Mucosa of rectum (tissue), 2 donors: ENCODE data around the gene NDC1.

ENCODE experiments used
- H3K27ac ChIP-seq, 2 donors: one replicate each; pipeline ENCODE4 v1.7.0; 2013; ENCODE audit warnings: inconsistent platforms in 2 of 2, low read depth in 2 of 2, low read length in 2 of 2
- H3K27me3 ChIP-seq, 2 donors: one replicate each; pipeline ENCODE4 v1.7.0; 2013; ENCODE audit warnings: low read length in 2 of 2; ENCODE audit not compliant: control insufficient read depth in 2 of 2, insufficient read depth in 2 of 2
- H3K36me3 ChIP-seq, 2 donors: one replicate each; pipeline ENCODE4 v1.7.0; 2013; ENCODE audit warnings: low read length in 2 of 2; ENCODE audit not compliant: control insufficient read depth in 2 of 2, insufficient read depth in 2 of 2
- H3K4me1 ChIP-seq, 2 donors: one replicate each; pipeline ENCODE4 v1.7.0; 2013; ENCODE audit warnings: low read length in 2 of 2, mild to moderate bottlenecking in 1 of 2; ENCODE audit not compliant: control insufficient read depth in 2 of 2, insufficient read depth in 2 of 2
- H3K4me3 ChIP-seq, 2 donors: one replicate each; pipeline ENCODE4 v1.7.0; 2013; ENCODE audit warnings: low read length in 2 of 2
- H3K9ac ChIP-seq, 2 donors: one replicate each; pipeline ENCODE4 v1.7.0; 2013; ENCODE audit warnings: low read length in 2 of 2, low read depth in 1 of 2, mild to moderate bottlenecking in 1 of 2
- H3K9me3 ChIP-seq, 2 donors: one replicate each; pipeline ENCODE4 v1.7.0; 2013; ENCODE audit warnings: low read length in 2 of 2; ENCODE audit not compliant: control insufficient read depth in 2 of 2
- donor health status: healthy.
- donor health status: Normal muscosa, but diverticular disease.

Gene NDC1

GRCh38 chr1:53728702-53729455, 109.2 kb downstream of the NDC1 start:
- Histone ChIP-seq H3K9ac (no peak overlapping the region), H3K4me3 (no peak overlapping the region), H3K36me3 (no peaks in the 10 kb centered on the region), H3K27me3 (peaks cover 0 to 9% of the 10 kb centered on the region in 2 donors), H3K9me3 (no peaks in the 10 kb centered on the region), H3K4me1 (no peaks in the 10 kb centered on the region), H3K27ac (no peak overlapping the region)

GRCh38 chr1:53728196-53728595, 109.9 kb downstream of the NDC1 start:
- H3K4me3 ChIP-seq, result no peak overlapping the region

GRCh38 chr1:53727461-53728092, 110.5 kb downstream of the NDC1 start:
- Histone ChIP-seq H3K9ac (no peak overlapping the region), H3K4me1 (no peaks in the 10 kb centered on the region), H3K4me3 (no peak overlapping the region), H3K9me3 (no peaks in the 10 kb centered on the region), H3K27me3 (peaks cover 0 to 3% of the 10 kb centered on the region in 2 donors), H3K27ac (no peak overlapping the region), H3K36me3 (no peaks in the 10 kb centered on the region)

More at GRCh38 chr1:53728196-53728595, 109.9 kb downstream of the NDC1 start:
- H3K9ac ChIP-seq, result no peak overlapping the region
- no peaks in the 10 kb centered on the region for H3K36me3 ChIP-seq
- H3K27ac ChIP-seq, result no peak overlapping the region
- H3K27me3 ChIP-seq, result peaks cover 0 to 6% of the 10 kb centered on the region in 2 donors
- no peaks in the 10 kb centered on the region for H3K9me3 ChIP-seq
- no peaks in the 10 kb centered on the region for H3K4me1 ChIP-seq

GRCh38 chr1:53726009-53726600, 112.0 kb downstream of the NDC1 start:
- no peak overlapping the region for H3K4me3 ChIP-seq
- no peaks in the 10 kb centered on the region for H3K4me1 ChIP-seq
- H3K9me3 ChIP-seq, result no peaks in the 10 kb centered on the region
- peaks cover 0 to 3% of the 10 kb centered on the region in 2 donors for H3K27me3 ChIP-seq
- H3K27ac ChIP-seq, result no peak overlapping the region
- H3K36me3 ChIP-seq, result no peaks in the 10 kb centered on the region
- no peak overlapping the region for H3K9ac ChIP-seq

GRCh38 chr1:53725238-53725689, 112.8 kb downstream of the NDC1 start:
- H3K9me3 ChIP-seq, result no peaks in the 10 kb centered on the region
- no peaks in the 10 kb centered on the region for H3K36me3 ChIP-seq
- H3K27me3 ChIP-seq, result no peaks in the 10 kb centered on the region
- no peak overlapping the region for H3K4me3 ChIP-seq
- H3K27ac ChIP-seq, result no peak overlapping the region
- H3K9ac ChIP-seq, result no peak overlapping the region
- no peaks in the 10 kb centered on the region for H3K4me1 ChIP-seq

GRCh38 chr1:53722025-53722424, 116.1 kb downstream of the NDC1 start:
- Histone ChIP-seq H3K4me3 (no peak overlapping the region), H3K9ac (no peak overlapping the region), H3K27me3 (no peaks in the 10 kb centered on the region), H3K4me1 (no peaks in the 10 kb centered on the region), H3K27ac (no peak overlapping the region), H3K36me3 (no peaks in the 10 kb centered on the region), H3K9me3 (no peaks in the 10 kb centered on the region)

GRCh38 chr1:53721088-53721487, 117.0 kb downstream of the NDC1 start:
- no peaks in the 10 kb centered on the region for H3K9me3 ChIP-seq
- no peak overlapping the region for H3K9ac ChIP-seq
- H3K4me3 ChIP-seq, result no peak overlapping the region
- no peaks in the 10 kb centered on the region for H3K36me3 ChIP-seq
- no peaks in the 10 kb centered on the region for H3K27me3 ChIP-seq
- H3K27ac ChIP-seq, result no peak overlapping the region
- no peaks in the 10 kb centered on the region for H3K4me1 ChIP-seq

GRCh38 chr1:53719469-53719868, 118.6 kb downstream of the NDC1 start:
- Histone ChIP-seq H3K4me3 (no peak overlapping the region), H3K9ac (no peak overlapping the region), H3K9me3 (no peaks in the 10 kb centered on the region), H3K27ac (no peak overlapping the region), H3K36me3 (no peaks in the 10 kb centered on the region), H3K4me1 (no peaks in the 10 kb centered on the region), H3K27me3 (no peaks in the 10 kb centered on the region)

GRCh38 chr1:53718443-53718842, 119.7 kb downstream of the NDC1 start:
- H3K9ac ChIP-seq, result no peak overlapping the region
- H3K36me3 ChIP-seq, result no peaks in the 10 kb centered on the region
- H3K4me1 ChIP-seq, result no peaks in the 10 kb centered on the region
- no peak overlapping the region for H3K4me3 ChIP-seq
- no peak overlapping the region for H3K27ac ChIP-seq
- no peaks in the 10 kb centered on the region for H3K9me3 ChIP-seq
- no peaks in the 10 kb centered on the region for H3K27me3 ChIP-seq

- no peaks in the 10 kb centered on the region for H3K36me3 ChIP-seq
These were observed 120.9 kb downstream of the NDC1 start for GRCh38 chr1:53717025-53717804.

More at GRCh38 chr1:53717025-53717804, 120.9 kb downstream of the NDC1 start:
- no peaks in the 10 kb centered on the region for H3K4me1 ChIP-seq
- no peaks in the 10 kb centered on the region for H3K9me3 ChIP-seq
- no peak overlapping the region for H3K9ac ChIP-seq
- H3K27me3 ChIP-seq, result no peaks in the 10 kb centered on the region
- H3K4me3 ChIP-seq, result no peak overlapping the region
- H3K27ac ChIP-seq, result no peak overlapping the region
